ENCODE measurements around the gene B4GALNT2. TPM values are rescaled to one million over a fixed set of nuclear protein-coding genes. Genes with fewer than 3 reads are reported as not detected.

The B4GALNT2 gene
- total and polyA plus RNA-seq, 2 of the 13 experiments (the other 11 are each of a cell fraction or from before 2014, with no cell fraction given) = not detected

- Histone ChIP-seq H3K27ac (ENCODE audit: extremely low read length, insufficient read depth, low read length) (no peak overlapping the region), H3K27me3 (ENCODE audit: control insufficient read depth in 1 of 2, insufficient read depth in 2 of 2, low read length in 2 of 2) (0 out of 5 replicates have a peak, but pooled peaks cover 0 to 3% of the 10 kb centered on the region in 2 experiments), H3K79me2 (ENCODE audit: insufficient read depth, low read length) (no peaks in the 10 kb centered on the region), H3K4me3 (replicated peaks in 1 of 3; ENCODE audit: insufficient read depth in 1 of 3, low read depth in 2 of 3, low read length in 3 of 3) (no peak overlapping the region), H3K4me1 (ENCODE audit: insufficient read depth, low read length) (no peaks in the 10 kb centered on the region), H3K9ac (ENCODE audit: insufficient read depth, low read depth, low read length) (no peak overlapping the region), H3K36me3 (replicated peaks in 1 of 2; ENCODE audit: control insufficient read depth in 1 of 2, insufficient read depth in 2 of 2, low read length in 2 of 2) (no peaks in the 10 kb centered on the region), H4K20me1 (ENCODE audit: insufficient read depth, low read length) (no peaks in the 10 kb centered on the region), H3K9me3 (ENCODE audit: low read length) (no peaks in the 10 kb centered on the region), H3K4me2 (ENCODE audit: low read depth, low read length) (no peak overlapping the region), H2AFZ (ENCODE audit: low read length) (no peak overlapping the region)
- CTCF ChIA-PET (ENCODE audit: low intra/inter-chr PET ratio, low total read pairs) = no interaction called here
- no peak for ATAC-seq
- in situ Hi-C loops (cut with HindIII; ENCODE audit: extremely low pct_ligation_motif_present, low pct_unique_long_range_greater_than_20kb) (no loop called here), intact Hi-C loops (cut with micrococcal nuclease; ENCODE audit: unreplicated experiment) (no loop called here)
- no TSS peak for BruUV-seq (replicated peaks)
- no peak for FAIRE-seq
- DNase-seq (ENCODE audit: low spot score) = no peak
- TF ChIP-seq ARHGAP35 (CRISPR knock-in tag; IDR thresholded peaks at IDR 0.05; ENCODE audit: borderline replicate concordance) (no peak), TRIM22 (IDR thresholded peaks at IDR 0.05) (no peak), CBX2 (IDR thresholded peaks at IDR 0.05; ENCODE audit: low read depth, low read length) (no peak), CBX2 (CRISPR knock-in tag; IDR thresholded peaks at IDR 0.05; ENCODE audit: low read depth) (no peak), CC2D1A (CRISPR knock-in tag; IDR thresholded peaks at IDR 0.05) (no peak), ARID5B (CRISPR knock-in tag; IDR thresholded peaks at IDR 0.05) (no peak), ARNTL (CRISPR knock-in tag; IDR thresholded peaks at IDR 0.05) (no peak), PHF20 (CRISPR knock-in tag; IDR thresholded peaks at IDR 0.05) (no peak), NFE2L2 (IDR thresholded peaks at IDR 0.05; ENCODE audit: low read length) (peak; percentile 30; the same call in 1 of the 2 replicates)
- POLR2A ChIA-PET = no interaction called here
- WGBS (ENCODE audit: low lambda C conversion rate) = 47% methylated on average over 1 of the region's 1 CpG
Observed at GRCh38 chr17:49114703-49115102, 17.9 kb upstream of the B4GALNT2 start.
